HEK293 (cell line): ENCODE data around the gene NR1H3.

Experiments used
- CTCF ChIA-PET: fragments of 350-600 bp; formaldehyde crosslinking; extraction: SDS; loops from one replicate; lab custom pipeline; 2021; ENCODE audit warnings: antibody characterized with exemption; lab: Yijun Ruan, JAX
- POLR2A ChIA-PET: fragments of 300-600 bp; formaldehyde crosslinking; extraction: SDS; loops from one replicate; lab custom pipeline; 2020; ENCODE audit warnings: antibody characterized with exemption, inconsistent platforms; lab: Yijun Ruan, JAX
- H3K27ac ChIP-seq: fragments of 200-500 bp; sonication (Bioruptor generic); 2 replicates; pipeline ENCODE4 v1.5.1; 2014; ENCODE audit warnings: low read depth, low read length, control low read depth, inconsistent platforms; ENCODE audit errors: extremely low read depth
- H3K36me3 ChIP-seq, 2 experiments: fragments of 200-500 bp in 1 of 2; sonication (Bioruptor generic) in 1 of 2; 1 replicate in 1 of 2; 2 replicates in 1 of 2; pipeline ENCODE4 v1.5.1; 2014 to 2017; ENCODE audit warnings: inconsistent platforms in 2 of 2, low read length in 2 of 2; ENCODE audit not compliant: control insufficient read depth in 2 of 2, insufficient read depth in 1 of 2
- H3K4me1 ChIP-seq: fragments of 200-500 bp; sonication (Bioruptor generic); 2 replicates; pipeline ENCODE4 v1.5.1; 2014; ENCODE audit warnings: mild to moderate bottlenecking, low read length, inconsistent platforms; ENCODE audit not compliant: control insufficient read depth, insufficient read depth
- H3K4me3 ChIP-seq: 2 replicates; pipeline ENCODE4 v1.5.1; 2011; ENCODE audit warnings: low read depth, mild to moderate bottlenecking, control low read depth, low read length, moderate library complexity
- H3K9me3 ChIP-seq: fragments of 200-500 bp; sonication (Bioruptor generic); 2 replicates; pipeline ENCODE4 v1.5.1; 2014; ENCODE audit warnings: low read depth, low read length, inconsistent platforms; ENCODE audit not compliant: control insufficient read depth, insufficient read depth
- KLF17 ChIP-seq: fragments of 450-650 bp; formaldehyde crosslinking; IDR thresholded peaks from 2 replicates; pipeline ENCODE4 v1.5.1; 2016; ENCODE audit warnings: missing biosample characterization, missing genetic modification characterization
- PRDM2 ChIP-seq: fragments of 450-650 bp; formaldehyde crosslinking; IDR thresholded peaks from 2 replicates; pipeline ENCODE4 v1.5.1; 2016; ENCODE audit warnings: missing biosample characterization, missing genetic modification characterization, borderline replicate concordance
- SCRT2 ChIP-seq: fragments of 450-650 bp; formaldehyde crosslinking; IDR thresholded peaks from 2 replicates; pipeline ENCODE4 v1.5.1; 2016; ENCODE audit warnings: missing biosample characterization, missing genetic modification characterization
- ZFHX2 ChIP-seq: fragments of 450-650 bp; formaldehyde crosslinking; conservative IDR thresholded peaks from 2 replicates; pipeline ENCODE4 v1.5.1; 2016; ENCODE audit warnings: missing biosample characterization, missing genetic modification characterization
- ZFP69B ChIP-seq: fragments of 450-650 bp; formaldehyde crosslinking; IDR thresholded peaks from 2 replicates; pipeline ENCODE4 v1.5.1; 2016; ENCODE audit warnings: missing biosample characterization, missing genetic modification characterization
- ZNF133 ChIP-seq: fragments of 450-650 bp; formaldehyde crosslinking; IDR thresholded peaks from 2 replicates; pipeline ENCODE4 v1.5.1; 2016; ENCODE audit warnings: missing biosample characterization, missing genetic modification characterization
- ZNF169 ChIP-seq: fragments of 450-650 bp; formaldehyde crosslinking; IDR thresholded peaks from 2 replicates; pipeline ENCODE4 v1.5.1; 2016; ENCODE audit warnings: missing biosample characterization, missing genetic modification characterization
- ZNF174 ChIP-seq: fragments of 450-650 bp; formaldehyde crosslinking; IDR thresholded peaks from 2 replicates; pipeline ENCODE4 v1.5.0; 2017; ENCODE audit warnings: missing biosample characterization, mild to moderate bottlenecking, missing genetic modification characterization
- ZNF558 ChIP-seq: fragments of 450-650 bp; formaldehyde crosslinking; IDR thresholded peaks from 2 replicates; pipeline ENCODE4 v1.5.1; 2016; ENCODE audit warnings: missing biosample characterization, missing genetic modification characterization
- ZNF560 ChIP-seq: fragments of 450-650 bp; formaldehyde crosslinking; IDR thresholded peaks from 2 replicates; pipeline ENCODE4 v1.5.1; 2017; ENCODE audit warnings: missing biosample characterization, missing genetic modification characterization, borderline replicate concordance
- ZNF585B ChIP-seq: fragments of 450-650 bp; formaldehyde crosslinking; IDR thresholded peaks from 2 replicates; pipeline ENCODE4 v1.5.1; 2016; ENCODE audit warnings: missing biosample characterization, missing genetic modification characterization
- ZNF600 ChIP-seq: fragments of 450-650 bp; formaldehyde crosslinking; IDR thresholded peaks from 2 replicates; pipeline ENCODE4 v1.5.1; 2016; ENCODE audit warnings: missing biosample characterization, missing genetic modification characterization
- ZNF623 ChIP-seq: fragments of 450-650 bp; formaldehyde crosslinking; IDR thresholded peaks from 2 replicates; pipeline ENCODE4 v1.5.1; 2016; ENCODE audit warnings: missing biosample characterization, missing genetic modification characterization
- ZNF645 ChIP-seq: fragments of 450-650 bp; formaldehyde crosslinking; IDR thresholded peaks from 2 replicates; pipeline ENCODE4; 2016; ENCODE audit warnings: missing biosample characterization, missing genetic modification characterization
- ZNF677 ChIP-seq: fragments of 450-650 bp; IDR thresholded peaks from 2 replicates; pipeline ENCODE4 v1.5.0; 2018; ENCODE audit warnings: missing biosample characterization, mild to moderate bottlenecking, missing genetic modification characterization, moderate library complexity
- ZNF747 ChIP-seq: fragments of 450-650 bp; formaldehyde crosslinking; IDR thresholded peaks from 2 replicates; pipeline ENCODE4 v1.5.1; 2016; ENCODE audit warnings: missing biosample characterization, missing genetic modification characterization
- ZXDB ChIP-seq: fragments of 450-650 bp; formaldehyde crosslinking; IDR thresholded peaks from 2 replicates; pipeline ENCODE4 v1.5.1; 2016; ENCODE audit warnings: missing biosample characterization, missing genetic modification characterization

NR1H3 gene

GRCh38 chr11:47317064-47317828 is 59.5 kb downstream of the NR1H3 start (continued):
- TF ChIP-seq PRDM2 (tag by site-specific recombination), result no peak
- no peak for TF ChIP-seq ZNF600 (tag by site-specific recombination)
- TF ChIP-seq ZNF645 (tag by site-specific recombination), result no peak
- no peak for TF ChIP-seq ZNF133
- no peak for TF ChIP-seq ZNF677 (tag by site-specific recombination)
- no peak for TF ChIP-seq ZXDB (tag by site-specific recombination)
- TF ChIP-seq SCRT2 (tag by site-specific recombination), result no peak
- TF ChIP-seq ZNF623 (tag by site-specific recombination), result no peak
- TF ChIP-seq ZNF560 (tag by site-specific recombination), result no peak
- no peak for TF ChIP-seq ZNF585B (tag by site-specific recombination)
- TF ChIP-seq ZNF747, result no peak
- TF ChIP-seq ZFP69B, result no peak
- TF ChIP-seq ZNF558 (tag by site-specific recombination), result no peak

- ChIA-PET POLR2A (no interaction called here), CTCF (no interaction called here)
- H3K4me1 ChIP-seq, result no peaks in the 10 kb centered on the region
These were observed 60.4 kb downstream of the NR1H3 start for GRCh38 chr11:47318166-47318565.

More at GRCh38 chr11:47318166-47318565, 60.4 kb downstream of the NR1H3 start:
- Histone ChIP-seq H3K9me3 (no peaks in the 10 kb centered on the region), H3K36me3 (peaks cover 0 to 38% of the 10 kb centered on the region in 2 experiments; a peak in 2 of 3 replicates), H3K4me3 (no peak overlapping the region), H3K27ac (no peak overlapping the region)
- TF ChIP-seq KLF17 (tag by site-specific recombination) (no peak), ZNF174 (no peak), ZNF169 (tag by site-specific recombination) (no peak), ZFHX2 (tag by site-specific recombination) (no peak)
